GM18867 (cell line): ENCODE results near the gene TNFAIP8L3.

Experiments used
- ATAC-seq: cut with Tn5 transposase; IDR thresholded peaks from one replicate; pipeline ENCODE4 v1.9.1; 2021; ENCODE audit warnings: mild to moderate bottlenecking, moderate library complexity; ENCODE audit not compliant: unreplicated experiment

The TNFAIP8L3 gene

DNA sequence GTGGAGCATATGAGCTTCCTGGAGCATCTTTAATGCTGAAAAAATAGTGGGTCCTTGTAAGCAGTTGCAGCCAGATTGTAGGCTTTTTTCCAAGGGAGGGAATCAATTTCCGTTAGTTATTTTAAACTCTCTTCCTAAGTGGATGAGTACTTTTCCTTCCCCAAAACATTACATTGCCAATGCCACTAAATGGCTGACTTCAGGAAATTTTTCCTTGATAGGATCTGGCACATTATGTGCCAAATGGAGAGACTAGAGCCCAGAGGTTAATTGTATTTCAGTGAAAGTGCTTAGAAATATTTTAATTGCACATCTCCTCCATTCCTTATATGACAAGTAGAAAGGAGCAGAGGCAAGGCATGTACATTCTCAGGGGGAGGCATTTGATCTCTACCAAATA is 83.5 kb downstream of the TNFAIP8L3 start:
- no peak for ATAC-seq

DNA sequence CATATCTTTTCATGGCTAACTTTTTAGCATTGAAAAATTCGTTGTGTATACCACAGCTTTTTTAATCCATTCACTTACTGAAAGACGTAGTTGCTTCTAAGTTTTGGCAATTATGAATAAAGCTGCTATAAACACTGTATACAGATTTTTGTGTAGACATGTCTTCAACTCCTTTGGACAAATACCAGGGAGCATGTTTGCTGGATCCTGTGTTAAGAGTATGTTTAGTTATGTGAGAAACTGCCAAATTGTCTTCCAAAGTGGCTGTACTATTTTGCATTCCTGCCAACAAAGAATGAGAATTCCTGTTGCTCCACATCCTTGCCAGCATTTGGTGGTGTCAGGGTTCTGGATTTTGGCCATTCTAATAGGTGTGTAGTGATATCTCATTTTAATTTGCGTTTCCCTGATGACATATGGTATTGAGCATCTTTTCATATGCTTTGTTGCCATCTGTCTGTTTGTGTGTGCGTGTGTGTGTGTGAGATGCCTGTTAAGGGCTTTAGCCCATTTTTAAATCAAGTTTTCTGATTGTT is 87.5 kb downstream of the TNFAIP8L3 start:
- no peak for ATAC-seq
